Upper lobe of right lung (tissue), 1 donor: Measurements from ENCODE around the gene CACNA2D4. TPM values are rescaled to one million over a fixed set of nuclear protein-coding genes. Genes with fewer than 3 reads are reported as not detected.

Source experiments
- ATAC-seq: fragments of 200-7000 bp; cut with Tn5 transposase; one replicate; pipeline ENCODE4 v1.9.1; 2020; ENCODE audit warnings: mild to moderate bottlenecking, moderate library complexity
- DNase-seq: peaks from one replicate; pipeline ENCODE4 v3.0.0-alpha.2; 2020
- H3K27ac ChIP-seq: fragments of 200-600 bp; one replicate; pipeline ENCODE4 v1.8.0; 2022
- H3K27me3 ChIP-seq: fragments of 200-600 bp; one replicate; pipeline ENCODE4 v1.8.0; 2022; ENCODE audit warnings: mild to moderate bottlenecking
- H3K36me3 ChIP-seq: fragments of 200-600 bp; one replicate; pipeline ENCODE4 v1.8.0; 2022
- H3K4me1 ChIP-seq: fragments of 200-600 bp; one replicate; pipeline ENCODE4 v1.8.0; 2022
- H3K4me3 ChIP-seq: fragments of 200-600 bp; one replicate; pipeline ENCODE4 v1.8.0; 2022; ENCODE audit warnings: mild to moderate bottlenecking
- H3K9me3 ChIP-seq: fragments of 200-600 bp; one replicate; pipeline ENCODE4 v1.8.0; 2022
- CTCF ChIP-seq: fragments of 200-600 bp; IDR thresholded peaks from one replicate; pipeline ENCODE4 v1.8.0; 2022; ENCODE audit warnings: antibody characterized with exemption
- intact Hi-C: fragments of 100-400 bp; cut with DNase I; formaldehyde crosslinking; loops from one replicate; pipeline ENCODE4 v1.11.0; 2022
- total RNA-seq: library from RNA; stranded (reverse); fragmentation: NEBNext Ultra II Directional; extraction: Animal tissue kit (Norgen Biotek cat#: 25700); gene quantifications from one replicate; pipeline ENCODE4 v1.2.1, GENCODE V29; 2021
- donor health status: DM: no; HTN: yes; CAD: no; lungs with severe emphysema.

CACNA2D4 gene
- total RNA-seq, 1 donor from 2014 or later, result 5.5 TPM

GRCh38 chr12:1826867-1827705 lies 91.4 kb downstream of the CACNA2D4 start:
- no peaks in the 10 kb centered on the region for H3K9me3 ChIP-seq
- H3K4me3 ChIP-seq, result no peak overlapping the region
- peaks cover 51% of the 10 kb centered on the region for H3K27me3 ChIP-seq
- H3K36me3 ChIP-seq, result no peaks in the 10 kb centered on the region
- TF ChIP-seq CTCF, result no peak
- DNase-seq (no peak), ATAC-seq (no peak)
- intact Hi-C loops, result no loop called here
- H3K4me1 ChIP-seq, result no peaks in the 10 kb centered on the region
- no peak overlapping the region for H3K27ac ChIP-seq

GRCh38 chr12:1826401-1826800 lies 92.1 kb downstream of the CACNA2D4 start:
- intact Hi-C loops, result no loop called here
- DNase-seq (no peak), ATAC-seq (no peak)
- H3K4me3 ChIP-seq, result no peak overlapping the region
- no peak for TF ChIP-seq CTCF
- H3K36me3 ChIP-seq, result no peaks in the 10 kb centered on the region
- no peaks in the 10 kb centered on the region for H3K9me3 ChIP-seq
- peaks cover 50% of the 10 kb centered on the region for H3K27me3 ChIP-seq
- H3K4me1 ChIP-seq, result no peaks in the 10 kb centered on the region
- no peak overlapping the region for H3K27ac ChIP-seq

DNA sequence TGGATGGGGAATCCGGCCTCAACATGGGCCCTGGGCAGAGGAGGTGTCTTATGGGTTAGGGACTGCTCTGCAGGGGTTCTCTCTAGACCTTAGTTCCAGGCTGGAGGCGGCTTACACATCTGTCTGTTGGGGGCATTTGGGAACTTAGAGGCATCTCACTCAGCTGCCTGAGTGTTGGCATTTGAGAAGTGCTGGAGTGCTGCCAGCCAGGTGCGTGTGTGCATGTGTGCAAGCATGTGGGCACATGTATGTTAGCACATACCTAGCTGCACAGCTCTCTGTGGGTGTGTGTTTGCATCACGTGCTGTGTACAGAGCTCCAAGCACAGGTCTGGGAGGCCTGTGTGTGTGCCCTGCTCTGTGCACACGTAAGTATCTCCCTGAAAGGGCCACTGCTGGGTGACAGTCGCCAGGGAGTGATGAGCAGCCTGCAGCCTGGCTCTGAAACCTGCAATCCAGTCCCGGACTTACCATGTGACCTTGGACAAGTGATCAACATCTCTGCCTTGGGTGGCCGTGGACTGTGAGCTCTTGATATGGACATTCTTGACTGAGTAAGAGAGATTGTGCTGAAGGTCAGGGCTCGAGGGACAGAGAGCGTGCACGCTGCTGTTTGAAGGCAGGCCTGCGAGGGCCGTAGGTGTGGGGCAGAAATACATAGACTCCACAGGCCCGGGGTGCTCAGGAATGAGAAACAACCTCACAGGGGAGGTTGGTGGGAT lies 92.9 kb downstream of the CACNA2D4 start:
- H3K27me3 ChIP-seq, result peaks cover 50% of the 10 kb centered on the region
- no peak overlapping the region for H3K4me3 ChIP-seq
- H3K27ac ChIP-seq, result no peak overlapping the region
- intact Hi-C loops, result no loop called here
- ATAC-seq, result no peak
- no peak for TF ChIP-seq CTCF
- no peaks in the 10 kb centered on the region for H3K9me3 ChIP-seq
- H3K36me3 ChIP-seq, result no peaks in the 10 kb centered on the region
- no peak for DNase-seq
- H3K4me1 ChIP-seq, result no peaks in the 10 kb centered on the region

GRCh38 chr12:1823237-1823636 lies 95.2 kb downstream of the CACNA2D4 start:
- Histone ChIP-seq H3K4me3 (no peak overlapping the region), H3K4me1 (no peaks in the 10 kb centered on the region), H3K36me3 (no peaks in the 10 kb centered on the region), H3K27ac (no peak overlapping the region), H3K27me3 (peaks cover 51% of the 10 kb centered on the region), H3K9me3 (no peaks in the 10 kb centered on the region)
- no peak for TF ChIP-seq CTCF
- intact Hi-C loops, result no loop called here
- DNase-seq, result no peak
- ATAC-seq, result no peak

DNA sequence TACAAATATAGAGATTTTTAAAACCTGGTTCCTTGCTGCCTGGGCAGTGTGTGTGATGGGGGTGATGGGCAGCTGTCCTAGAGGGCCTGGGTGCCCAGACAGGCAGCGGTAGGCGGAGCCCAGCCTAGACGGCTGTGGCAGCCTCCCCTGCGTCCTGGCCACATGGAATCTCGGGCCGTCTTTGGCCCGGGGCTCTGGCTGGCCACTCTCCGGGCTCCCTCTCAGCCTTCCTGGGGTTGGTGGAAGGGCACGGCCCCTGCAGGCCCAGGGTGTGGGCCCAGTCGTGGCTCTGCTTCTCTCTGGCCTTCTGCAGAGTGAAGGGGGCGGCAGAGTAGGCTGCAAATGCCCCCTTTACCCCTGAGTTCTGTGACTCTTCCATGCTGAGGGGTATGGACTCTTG lies 95.8 kb downstream of the CACNA2D4 start:
- no peak for TF ChIP-seq CTCF
- Histone ChIP-seq H3K9me3 (no peaks in the 10 kb centered on the region), H3K4me3 (no peak overlapping the region), H3K27me3 (peaks cover 46% of the 10 kb centered on the region), H3K27ac (no peak overlapping the region), H3K4me1 (no peaks in the 10 kb centered on the region), H3K36me3 (no peaks in the 10 kb centered on the region)
- no peak for DNase-seq
- ATAC-seq, result no peak
- intact Hi-C loops, result no loop called here
